Renal cortex interstitium (tissue), 11 donors: ENCODE measurements around the gene SH3D19. TPM values are rescaled to one million over a fixed set of nuclear protein-coding genes. Genes with fewer than 3 reads are reported as not detected.
"Not testable (repeated sequence)": the region's sequence is repeated elsewhere in the genome, so short reads cannot be mapped to it uniquely, and the experiment has no call there.

Source experiments
- DNase-seq, 11 donors: peaks; one replicate each; pipeline ENCODE4 v3.0.0-alpha.2; 2013; ENCODE audit warnings: low read depth in 9 of 11, low spot score in 4 of 11; ENCODE audit errors: extremely low read depth in 1 of 11
- polyA plus RNA-seq, 3 donors: library from polyadenylated mRNA; unstranded; fragments of 120-200 nt; gene quantifications; one replicate each; pipeline ENCODE4 v1.2.1, GENCODE V29; 2013; ENCODE audit not compliant: insufficient read length in 3 of 3

The SH3D19 gene
- polyA plus RNA-seq, 3 donors = 27.1 to 31.4 (median 30.7) TPM

GRCh38 chr4:151324752-151325110 lies 674 bp downstream of the SH3D19 start:
- DNase-seq = peak in 8 of 11 donors; percentile 19 to 45 (median 36)

- DNase-seq = peak in 2 of 11 donors; percentile 6 to 28
Measured at GRCh38 chr4:151324124-151324751, 1.2 kb downstream of the SH3D19 start.

- no peak for DNase-seq
Measured at GRCh38 chr4:151323667-151324066, 1.7 kb downstream of the SH3D19 start.

- DNase-seq = no peak
Measured at GRCh38 chr4:151322570-151322969, 2.8 kb downstream of the SH3D19 start.

DNA sequence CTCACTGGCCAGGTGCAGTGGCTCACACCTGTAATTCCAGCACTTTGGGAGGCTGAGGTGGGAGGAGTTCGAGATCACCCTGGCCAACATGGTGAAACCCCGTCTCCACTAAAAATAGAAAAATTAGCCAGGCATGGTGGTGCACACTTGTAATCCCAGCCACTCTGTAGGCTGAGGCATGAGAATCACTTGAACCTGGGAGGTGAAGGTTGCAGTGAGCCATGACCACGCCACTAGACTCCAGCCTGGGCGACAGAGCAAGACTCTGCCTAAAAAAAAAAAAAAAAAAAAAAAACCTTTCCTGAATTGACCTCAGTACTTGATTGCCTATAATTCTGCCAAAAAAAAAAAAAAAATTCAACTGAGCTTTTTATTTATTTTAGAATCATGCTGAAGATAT lies 3.2 kb downstream of the SH3D19 start:
- DNase-seq = not testable (repeated sequence)

DNA sequence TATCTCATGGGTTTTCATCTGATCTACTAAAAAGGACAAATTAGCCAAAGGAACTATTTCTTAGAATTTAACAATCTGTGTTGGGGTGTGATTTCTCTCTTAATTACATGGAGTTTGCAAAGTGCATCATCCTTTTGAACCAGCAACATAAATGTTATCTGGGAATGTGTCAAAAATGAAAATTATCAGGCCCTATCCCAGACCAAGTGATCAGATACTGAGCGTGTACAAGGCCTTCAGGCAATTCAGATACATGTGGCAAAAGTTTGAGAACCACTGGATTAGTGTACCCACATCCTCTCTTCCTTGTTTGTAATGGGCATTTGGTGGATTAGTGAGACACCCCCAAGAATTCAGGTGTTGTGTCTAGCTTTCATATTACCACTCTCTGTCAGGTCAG lies 3.8 kb downstream of the SH3D19 start:
- no peak for DNase-seq

DNA sequence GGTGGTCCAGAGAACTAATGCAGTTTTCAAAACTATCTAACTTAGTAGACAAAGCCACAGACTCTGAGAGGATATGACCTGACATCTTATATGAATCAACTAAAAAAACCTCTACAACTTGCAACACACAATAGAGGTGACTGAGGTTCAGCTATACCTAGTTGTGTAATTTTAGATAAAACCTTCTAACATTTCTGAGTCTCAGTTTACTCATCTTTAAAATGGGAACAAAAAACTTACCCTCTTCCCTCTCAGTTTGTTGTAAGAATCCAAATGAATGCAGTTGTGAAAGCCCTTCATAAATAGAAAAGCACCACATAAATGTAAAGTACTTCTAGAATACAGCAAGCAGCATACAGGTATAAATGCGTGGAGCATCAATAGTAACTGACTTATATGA lies 5.9 kb downstream of the SH3D19 start:
- no peak for DNase-seq

- DNase-seq = no peak
Measured at GRCh38 chr4:151318307-151319006, 6.9 kb downstream of the SH3D19 start.

DNA sequence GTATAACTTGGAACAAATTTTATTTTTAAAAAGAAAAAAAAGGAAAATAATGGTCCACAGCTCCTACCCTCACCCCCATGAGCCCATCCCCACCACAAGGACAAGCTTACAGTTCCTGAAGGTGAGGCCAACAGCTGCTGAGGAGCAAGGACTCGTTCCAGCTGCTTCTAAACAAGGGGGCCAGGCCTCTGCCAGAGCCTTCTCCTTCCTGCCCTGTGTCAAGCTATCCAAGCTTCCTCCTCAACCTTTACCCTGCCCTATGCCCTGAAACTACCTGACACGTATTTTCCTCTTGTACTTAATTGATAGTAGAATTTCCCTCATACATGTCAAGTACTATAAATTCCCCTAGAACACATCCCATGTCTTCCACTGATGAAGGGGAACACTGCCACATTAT lies 8.8 kb downstream of the SH3D19 start:
- DNase-seq = no peak

GRCh38 chr4:151315212-151315886 lies 10.1 kb downstream of the SH3D19 start:
- no peak for DNase-seq

- no peak for DNase-seq
Measured at GRCh38 chr4:151314479-151314878, 10.9 kb downstream of the SH3D19 start.

GRCh38 chr4:151314010-151314355 lies 11.4 kb downstream of the SH3D19 start:
- no peak for DNase-seq

GRCh38 chr4:151313306-151314009 lies 11.9 kb downstream of the SH3D19 start:
- DNase-seq = no peak

GRCh38 chr4:151310124-151310728 lies 15.2 kb downstream of the SH3D19 start:
- no peak for DNase-seq

DNA sequence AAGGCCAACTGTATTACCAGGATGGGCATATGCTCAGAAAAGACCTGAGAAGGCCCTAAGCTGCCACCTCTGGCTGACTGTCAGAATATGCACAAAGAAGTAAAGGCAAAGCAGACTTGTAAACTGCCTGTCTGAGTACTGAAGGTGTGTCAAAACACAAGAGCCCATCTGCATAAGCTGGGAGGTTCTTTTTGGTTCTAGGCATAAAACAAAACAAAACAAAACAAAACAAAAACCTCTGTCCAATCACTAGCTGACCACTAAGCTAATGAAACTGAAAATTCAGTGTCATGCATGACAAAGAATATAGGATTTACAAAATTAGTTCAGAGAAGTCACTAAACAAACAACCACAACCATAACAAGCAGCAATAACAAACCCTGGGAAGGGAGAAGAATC lies 20.6 kb downstream of the SH3D19 start:
- DNase-seq = no peak

DNA sequence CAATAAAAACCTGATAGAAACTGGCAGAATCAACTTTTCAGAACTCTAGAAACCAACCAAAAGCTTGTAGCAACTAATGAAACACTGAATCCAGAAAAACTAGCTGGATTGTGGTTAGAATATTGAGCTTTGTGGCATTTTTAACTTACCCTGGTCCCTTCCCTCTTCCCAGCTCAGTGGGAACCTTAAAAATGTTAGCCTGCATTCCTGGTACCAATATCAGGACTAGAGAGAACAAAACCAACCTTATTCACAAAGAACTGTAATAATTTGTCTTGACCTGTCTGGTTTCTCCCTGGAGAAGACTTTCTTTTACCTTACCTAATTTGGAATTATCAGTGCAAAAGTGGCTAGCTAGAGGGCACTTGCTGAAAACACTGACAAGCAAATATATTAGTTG lies 21.2 kb downstream of the SH3D19 start:
- no peak for DNase-seq

DNA sequence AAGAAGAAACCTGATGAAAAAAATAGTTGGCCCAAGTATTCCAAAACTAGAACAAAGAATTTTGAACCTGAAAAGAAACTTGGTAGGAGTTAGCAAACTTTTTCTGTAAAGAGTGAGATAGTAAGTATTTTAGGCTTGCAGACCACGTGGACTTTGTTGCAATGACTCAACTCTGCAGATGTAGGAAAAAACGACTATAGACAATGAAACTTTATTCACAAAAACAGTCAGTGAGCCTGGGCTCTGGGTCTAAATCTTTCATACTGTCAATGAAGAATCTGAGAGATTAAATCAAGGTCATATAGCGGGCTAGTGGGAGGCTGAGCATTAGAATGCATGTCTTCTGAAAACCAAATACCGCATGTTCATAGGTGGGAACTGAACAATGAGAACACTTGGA lies 23.0 kb downstream of the SH3D19 start:
- no peak for DNase-seq

DNA sequence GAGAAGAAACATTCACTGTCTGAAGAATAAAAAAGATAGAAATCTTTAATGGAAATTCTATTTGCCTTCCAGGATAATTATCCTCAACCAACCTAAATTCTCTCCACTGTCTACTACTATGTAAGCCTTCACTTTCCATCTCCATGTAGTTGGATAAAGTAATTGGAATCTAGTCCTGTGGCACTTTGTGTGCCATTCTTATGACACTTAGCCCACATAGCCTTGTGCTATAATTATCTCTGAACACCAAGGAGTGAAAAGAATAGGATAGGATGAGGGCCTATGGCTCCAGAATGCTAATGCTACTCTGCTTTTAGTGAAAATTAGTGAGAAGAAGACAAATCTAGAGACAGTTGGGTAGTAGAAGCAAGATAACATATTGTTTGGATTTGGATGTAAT lies 28.2 kb downstream of the SH3D19 start:
- no peak for DNase-seq

DNA sequence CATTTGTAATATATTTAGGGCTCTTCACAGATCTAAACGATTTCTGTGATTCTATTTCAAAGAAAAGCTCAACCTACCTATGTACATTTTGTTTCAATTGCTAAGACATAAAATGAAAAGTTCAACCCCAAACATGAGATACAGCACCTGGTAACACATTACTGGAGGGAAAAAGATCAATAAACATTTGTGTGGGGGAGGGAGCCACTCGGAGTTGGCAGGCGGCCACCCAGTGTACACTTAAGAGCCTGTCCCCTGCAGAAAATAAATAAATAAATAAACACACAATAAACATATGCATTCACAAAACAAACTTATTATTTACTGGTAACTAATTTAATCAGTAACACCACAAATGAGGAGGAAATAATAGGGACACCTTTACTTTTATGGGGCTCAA lies 29.2 kb downstream of the SH3D19 start:
- DNase-seq = no peak
